Panc1 (cell line): ENCODE data around the gene CCDC60. TPM values are rescaled to one million over a fixed set of nuclear protein-coding genes. Genes with fewer than 3 reads are reported as not detected.

Source experiments
- ATAC-seq: fragments of 200-7000 bp; cut with Tn5 transposase; 2 replicates; pipeline ENCODE4 v1.9.1; 2020; ENCODE audit warnings: mild to moderate bottlenecking, moderate library complexity
- BruUV-seq: library from RNA; stranded (reverse); fragments of 400-500 nt; replicated peaks from 2 replicates; lab custom pipeline; 2021; lab: Mats Ljungman, UMichigan
- CTCF ChIA-PET: fragments of 300-600 bp; sonication (Branson Sonifier 250); formaldehyde crosslinking; loops from one replicate; lab custom pipeline; 2022; ENCODE audit warnings: antibody characterized with exemption; lab: Charles Lee
- POLR2A ChIA-PET: fragments of 300-600 bp; sonication (Branson Sonifier 250); formaldehyde crosslinking; loops from one replicate; lab custom pipeline; 2022; ENCODE audit warnings: antibody characterized with exemption; lab: Charles Lee
- DNase-seq: peaks from one replicate; pipeline ENCODE4 v3.0.0-alpha.2; 2010; ENCODE audit warnings: low read depth, low spot score
- H3K27ac ChIP-seq: 2 replicates; pipeline ENCODE4 v1.5.1; 2011; ENCODE audit warnings: mild to moderate bottlenecking, low read length, inconsistent platforms
- H3K27me3 ChIP-seq: fragments of 200-500 bp; sonication (Bioruptor generic); 2 replicates; pipeline ENCODE4 v1.6.0; 2014; ENCODE audit warnings: low read length, inconsistent platforms; ENCODE audit not compliant: control insufficient read depth, insufficient read depth
- H3K36me3 ChIP-seq: fragments of 200-500 bp; sonication (Bioruptor generic); 2 replicates; pipeline ENCODE4 v1.5.1; 2014; ENCODE audit warnings: inconsistent platforms, mild to moderate bottlenecking, low read length, moderate library complexity; ENCODE audit not compliant: control insufficient read depth, insufficient read depth
- H3K4me1 ChIP-seq: 2 replicates; pipeline ENCODE4 v1.5.1; 2011; ENCODE audit warnings: inconsistent platforms, mild to moderate bottlenecking, low read length, moderate library complexity; ENCODE audit not compliant: control insufficient read depth, insufficient read depth
- H3K4me3 ChIP-seq, 2 experiments: 2 replicates each; pipeline ENCODE4 v1.5.1; 2011 to 2012; ENCODE audit warnings: low read depth in 2 of 2, low read length in 2 of 2, mild to moderate bottlenecking in 2 of 2, inconsistent platforms in 1 of 2, moderate library complexity in 1 of 2
- H3K9me3 ChIP-seq: fragments of 200-500 bp; sonication (Bioruptor generic); 2 replicates; pipeline ENCODE4 v1.5.1; 2014; ENCODE audit warnings: low read depth, mild to moderate bottlenecking, inconsistent platforms, low read length, moderate library complexity; ENCODE audit not compliant: control insufficient read depth, insufficient read depth
- CTCF ChIP-seq: fragments of 450-650 bp; IDR thresholded peaks from 2 replicates; pipeline ENCODE4 v1.5.1; 2017; ENCODE audit warnings: mild to moderate bottlenecking
- POLR2AphosphoS5 ChIP-seq: IDR thresholded peaks from 2 replicates; pipeline ENCODE4 v1.6.1; 2012; ENCODE audit warnings: mild to moderate bottlenecking, low read depth, low read length, moderate library complexity
- REST ChIP-seq, 2 experiments: IDR thresholded peaks; 2 replicates each; pipeline ENCODE4 v1.6.1; 2011 to 2012; ENCODE audit warnings: low read depth in 2 of 2, control low read depth in 1 of 2, low read length in 1 of 2, mild to moderate bottlenecking in 1 of 2, moderate library complexity in 1 of 2; ENCODE audit not compliant: insufficient read depth in 1 of 2
- SIN3A ChIP-seq: IDR thresholded peaks from 2 replicates; pipeline ENCODE4 v1.6.1; 2012; ENCODE audit warnings: low read depth, mild to moderate bottlenecking, low read length, moderate library complexity, borderline replicate concordance; ENCODE audit not compliant: insufficient read depth
- in situ Hi-C: cut with HindIII; loops from 2 replicates; pipeline ENCODE4 v1.10.0; 2016; ENCODE audit warnings: low sequenced_read_pairs, low pct_unique_long_range_greater_than_20kb
- intact Hi-C: fragments of 100-400 bp; cut with micrococcal nuclease; formaldehyde crosslinking; loops from one replicate; pipeline ENCODE4 v1.10.0; 2022; ENCODE audit not compliant: unreplicated experiment
- total RNA-seq: library from RNA; stranded (reverse); gene quantifications from one replicate; pipeline ENCODE4 v1.2.1, GENCODE V29; 2021; ENCODE audit not compliant: unreplicated experiment

The CCDC60 gene
- total RNA-seq, 1 experiment from 2014 or later, result not detected

GRCh38 chr12:119444462-119445044, 110.0 kb downstream of the CCDC60 start:
- DNase-seq (peak; percentile 77), ATAC-seq (peak; percentile 75)
- Histone ChIP-seq H3K9me3 (no peaks in the 10 kb centered on the region), H3K36me3 (no peaks in the 10 kb centered on the region), H3K27me3 (peaks cover 7% of the 10 kb centered on the region; the same call in 1 of the 2 replicates), H3K27ac (no peak overlapping the region), H3K4me3 (no peak overlapping the region), H3K4me1 (no peaks in the 10 kb centered on the region)
- CTCF ChIA-PET, result interaction anchor here (1.1 to 1.2 kb wide), 3 partner anchors 48 to 202 kb away, joined by 3 to 6 read pairs (median 4); no protein-coding TSS in a partner anchor
- POLR2A ChIA-PET, result interaction anchor here (0.6 kb wide), 1 partner anchor 105 kb away, joined by 3 read pairs; no protein-coding TSS in a partner anchor
- TF ChIP-seq POLR2AphosphoS5 (no peak), CTCF (peak; percentile 93)
- in situ Hi-C loops (no loop called here), intact Hi-C loops (loop anchor here (1.0 to 5.0 kb wide), 2 partner anchors 101 to 208 kb away; no protein-coding TSS in a partner anchor)
- BruUV-seq, result no TSS peak

- Histone ChIP-seq H3K27ac (no peak overlapping the region), H3K9me3 (no peaks in the 10 kb centered on the region), H3K27me3 (peaks cover 7% of the 10 kb centered on the region; the same call in 1 of the 2 replicates), H3K36me3 (no peaks in the 10 kb centered on the region), H3K4me3 (no peak overlapping the region), H3K4me1 (no peaks in the 10 kb centered on the region)
- BruUV-seq, result no TSS peak
- intact Hi-C loops (loop anchor here (5.0 kb wide), 1 partner anchor 206 kb away; no protein-coding TSS in a partner anchor), in situ Hi-C loops (no loop called here)
- ATAC-seq (peak; percentile 47; the same call in 1 of the 2 replicates), DNase-seq (no peak)
- ChIA-PET CTCF (no interaction called here), POLR2A (no interaction called here)
- TF ChIP-seq POLR2AphosphoS5, result no peak
- no peak for TF ChIP-seq REST (IDR thresholded peaks at IDR 0.05; ENCODE audit: insufficient read depth in 1 of 2, low read depth in 2 of 2, low read length in 1 of 2)
- no peak for TF ChIP-seq SIN3A
Measured at GRCh38 chr12:119446459-119446858, 111.9 kb downstream of the CCDC60 start.

GRCh38 chr12:119447126-119447525, 112.6 kb downstream of the CCDC60 start:
- Histone ChIP-seq H3K36me3 (no peaks in the 10 kb centered on the region), H3K27ac (no peak overlapping the region), H3K4me3 (no peak overlapping the region), H3K9me3 (no peaks in the 10 kb centered on the region), H3K27me3 (peaks cover 7% of the 10 kb centered on the region; the same call in 1 of the 2 replicates), H3K4me1 (no peaks in the 10 kb centered on the region)
- no peak for ATAC-seq
- no peak for DNase-seq
- CTCF ChIA-PET, result no interaction called here
- intact Hi-C loops (loop anchor here (5.0 kb wide), 1 partner anchor 205 kb away; no protein-coding TSS in a partner anchor), in situ Hi-C loops (no loop called here)
- TF ChIP-seq CTCF (no peak), REST (IDR thresholded peaks at IDR 0.05; ENCODE audit: insufficient read depth in 1 of 2, low read depth in 2 of 2, low read length in 1 of 2) (no peak)
- POLR2A ChIA-PET, result no interaction called here
- BruUV-seq, result no TSS peak
